Renal cortex interstitium (tissue), 11 donors: Measurements from ENCODE around the gene FAR2. TPM values are rescaled to one million over a fixed set of nuclear protein-coding genes. Genes with fewer than 3 reads are reported as not detected.
A peak's percentile ranks its signal among the peaks of the same experiment; 100 is the strongest.
"Not testable (repeated sequence)": the region's sequence is repeated elsewhere in the genome, so short reads cannot be mapped to it uniquely, and the experiment has no call there.

Source experiments
- DNase-seq, 11 donors: peaks; one replicate each; pipeline ENCODE4 v3.0.0-alpha.2; 2013; ENCODE audit warnings: low read depth in 9 of 11, low spot score in 4 of 11; ENCODE audit errors: extremely low read depth in 1 of 11
- polyA plus RNA-seq, 3 donors: library from polyadenylated mRNA; unstranded; fragments of 120-200 nt; gene quantifications; one replicate each; pipeline ENCODE4 v1.2.1, GENCODE V29; 2013; ENCODE audit not compliant: insufficient read length in 3 of 3

Gene FAR2
- polyA plus RNA-seq, 3 donors, result 38.8 to 43.4 (median 42.6) TPM

- DNase-seq, result no peak
Measured at GRCh38 chr12:29343022-29343799, 194.1 kb downstream of the FAR2 start.

- peak in 1 of 11 donors; percentile 8 for DNase-seq
Measured at GRCh38 chr12:29346769-29347421, 197.8 kb downstream of the FAR2 start.

DNA sequence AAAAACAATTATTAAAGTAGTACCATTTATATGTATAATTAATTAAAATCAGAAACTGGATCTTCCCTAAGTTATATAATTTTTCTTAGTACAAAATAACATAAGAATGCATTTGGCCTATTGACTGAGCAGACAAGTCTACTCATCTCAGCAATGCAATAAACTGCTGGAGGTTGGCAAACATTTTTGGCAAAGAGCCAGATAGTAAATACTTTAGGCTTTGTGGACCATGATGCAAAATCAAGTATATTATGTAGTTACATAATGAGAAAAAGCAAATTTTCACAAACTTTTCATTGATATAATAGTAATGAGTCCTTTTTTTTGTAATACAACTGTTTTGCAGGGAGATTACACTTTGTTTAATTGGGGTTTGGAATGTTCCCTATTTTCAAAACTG is 201.0 kb downstream of the FAR2 start:
- peak in 6 of 11 donors; percentile 1 to 6 (median 4) for DNase-seq

- no peak for DNase-seq
Measured at GRCh38 chr12:29354954-29355353, 205.9 kb downstream of the FAR2 start.

DNA sequence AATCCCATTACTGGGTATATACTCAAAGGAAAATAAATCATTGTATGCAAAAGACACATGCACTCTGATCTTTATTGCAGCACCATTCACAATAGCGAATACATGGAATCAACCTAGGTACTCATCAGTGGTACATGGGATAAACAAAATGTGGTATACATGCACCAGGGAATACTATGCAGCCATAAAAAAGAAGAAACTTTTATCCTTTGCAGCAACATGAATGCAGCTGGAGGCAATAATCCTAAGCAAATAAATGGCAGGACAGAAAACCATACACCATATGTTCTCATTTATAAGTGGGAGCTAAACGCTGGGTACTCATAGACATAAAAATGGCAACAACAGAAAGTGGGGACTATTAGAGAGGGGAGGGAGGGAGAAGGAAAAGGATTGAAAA is 216.0 kb downstream of the FAR2 start:
- DNase-seq, result no peak

- DNase-seq, result no peak
Measured at GRCh38 chr12:29374012-29374411, 224.9 kb downstream of the FAR2 start.

DNA sequence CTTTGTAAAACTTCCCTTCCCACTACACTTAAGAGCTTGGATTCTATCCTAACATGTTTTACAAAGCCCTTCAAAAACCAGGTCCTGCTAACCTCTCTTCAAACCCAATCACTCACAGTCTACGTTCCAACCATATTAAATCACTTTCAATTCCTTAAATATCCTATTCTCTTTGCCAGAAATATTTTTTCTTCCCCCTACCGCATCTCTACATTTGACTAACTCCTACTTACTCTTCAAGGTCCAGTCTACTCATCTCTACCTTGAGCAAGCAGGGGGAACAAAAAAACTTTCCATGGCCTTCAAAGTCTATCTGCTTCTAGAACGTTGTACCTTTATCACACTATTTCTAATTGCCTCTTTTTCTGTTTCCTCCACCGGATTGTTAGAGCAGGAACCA is 225.8 kb downstream of the FAR2 start:
- DNase-seq, result no peak

DNA sequence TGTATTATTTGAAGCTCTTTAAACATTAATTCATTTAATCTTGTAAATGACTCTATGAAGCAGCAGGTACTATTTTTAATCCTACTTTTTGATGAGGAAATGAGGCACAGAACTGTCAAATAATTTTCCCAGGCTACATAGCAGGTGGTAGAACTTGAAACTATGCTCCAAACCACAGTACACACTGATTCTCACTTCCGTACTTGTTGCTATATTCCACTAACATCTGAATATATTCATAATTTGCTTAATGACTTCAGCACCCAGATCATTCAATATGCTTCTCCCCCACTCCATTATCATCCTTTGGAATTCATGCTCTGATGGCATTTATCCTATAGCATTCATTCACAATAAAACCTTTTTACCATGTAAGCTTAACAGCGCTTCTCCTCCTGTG is 227.0 kb downstream of the FAR2 start:
- no peak for DNase-seq

- DNase-seq, result peak; percentile 97 to 100 (median 98)
Measured at GRCh38 chr12:29380536-29381523, 231.8 kb downstream of the FAR2 start, which contains the start of gene ERGIC2. Gene ERGIC2, minus strand, starts transcription at chr12:29381172. Its CDS starts 9,539 bp downstream, at chr12:29371633.

DNA sequence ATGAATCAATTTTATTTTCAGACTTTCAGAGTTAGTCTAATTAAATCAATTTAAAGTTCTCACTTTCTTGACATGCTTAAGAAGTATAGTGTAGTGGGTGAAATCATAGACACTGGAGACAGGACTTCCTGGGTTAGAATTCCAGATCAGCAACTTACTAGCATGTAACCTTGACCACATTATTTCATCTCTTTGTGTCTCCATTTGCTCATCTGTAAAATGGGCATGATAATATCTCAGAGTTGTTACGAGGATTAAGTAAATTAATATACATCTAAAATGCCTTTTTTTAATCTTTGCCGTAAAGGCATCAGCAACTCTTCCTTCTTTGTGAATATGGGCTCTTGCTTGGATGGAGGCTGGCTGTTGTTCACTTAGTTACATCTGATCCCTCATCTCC is 233.2 kb downstream of the FAR2 start:
- DNase-seq, result no peak

DNA sequence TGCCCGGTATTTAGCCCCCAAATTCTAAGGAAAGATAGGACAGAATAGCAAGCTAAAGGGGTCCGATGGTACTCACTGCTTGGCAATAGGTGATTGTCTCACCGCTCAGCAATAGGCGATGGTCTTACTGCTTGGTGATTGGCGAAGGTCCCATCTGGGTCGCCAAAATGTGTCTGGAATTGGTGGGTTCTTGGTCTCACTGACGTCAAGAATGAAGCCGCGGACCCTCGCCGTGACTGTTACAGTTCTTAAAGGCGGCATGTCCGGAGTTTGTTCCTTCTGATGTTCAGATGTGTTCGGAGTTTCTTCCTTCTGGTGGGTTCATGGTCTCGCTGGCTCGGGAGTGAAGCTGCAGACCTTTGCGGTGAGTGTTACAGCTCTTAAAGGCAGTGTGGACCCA is 236.1 kb downstream of the FAR2 start:
- DNase-seq, result not testable (repeated sequence)

Other genes starting within 250 kb of the FAR2 start
- gene ERGIC2, start 231.9 kb downstream of the FAR2 start, polyA plus RNA-seq, result 100 to 1,000 TPM in 1 of 3 donors, 10 to 100 TPM in 2; 95.1 to 105 (median 96.4) TPM